Subcutaneous adipose tissue (tissue), 4 donors: ENCODE data around the gene PLG. TPM values are rescaled to one million over a fixed set of nuclear protein-coding genes. Genes with fewer than 3 reads are reported as not detected.

Source experiments
- CTCF ChIP-seq: fragments of 450-650 bp; IDR thresholded peaks from one replicate; pipeline ENCODE4 v1.5.1; 2016; ENCODE audit warnings: low read depth, mild to moderate bottlenecking, control low read depth, antibody characterized with exemption, moderate library complexity
- total RNA-seq, 4 donors: library from RNA; depleted of rRNA; stranded (reverse); fragments of >200 nt; gene quantifications; one replicate each; pipeline ENCODE4 v1.1.0, GENCODE V29; 2016

Gene PLG
- total RNA-seq, 4 donors from 2014 or later = not detected

- no peak for TF ChIP-seq CTCF
Observed at GRCh38 chr6:160692369-160692959, 9.6 kb upstream of the PLG start.

GRCh38 chr6:160697826-160698225 is 4.2 kb upstream of the PLG start:
- no peak for TF ChIP-seq CTCF

- no peak for TF ChIP-seq CTCF
Observed at GRCh38 chr6:160714731-160715316, 12.8 kb downstream of the PLG start.

GRCh38 chr6:160730911-160731310 is 28.9 kb downstream of the PLG start:
- TF ChIP-seq CTCF = no peak

DNA sequence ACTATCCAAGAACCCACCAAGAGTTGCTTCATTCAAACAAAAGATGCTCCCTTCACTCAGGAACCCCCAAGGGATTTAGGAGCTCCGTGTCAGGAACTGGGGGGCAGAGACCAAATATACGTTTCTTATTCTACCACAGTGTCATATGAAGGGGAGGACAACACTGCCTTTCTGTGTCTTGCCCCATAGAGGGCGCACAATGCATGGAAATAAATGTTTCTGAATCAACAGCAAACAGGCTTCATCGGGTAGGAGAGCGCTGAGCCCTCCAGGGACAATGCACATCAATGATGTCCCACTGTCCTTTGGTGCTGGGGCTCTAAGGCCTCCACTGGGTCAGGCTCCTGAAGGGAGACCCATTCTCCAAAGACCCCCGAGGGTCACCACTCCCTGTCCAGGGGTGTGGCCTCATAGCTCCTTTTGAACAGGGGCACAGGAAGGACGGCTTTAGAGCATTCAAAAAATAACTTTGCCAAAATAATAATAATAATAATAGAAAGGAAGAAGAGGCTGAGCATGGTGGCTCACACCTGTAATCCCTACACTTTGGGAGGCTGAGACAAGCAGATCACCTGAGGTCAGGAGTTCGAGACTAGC is 31.1 kb downstream of the PLG start:
- TF ChIP-seq CTCF = no peak

GRCh38 chr6:160734627-160735026 is 32.6 kb downstream of the PLG start:
- no peak for TF ChIP-seq CTCF

DNA sequence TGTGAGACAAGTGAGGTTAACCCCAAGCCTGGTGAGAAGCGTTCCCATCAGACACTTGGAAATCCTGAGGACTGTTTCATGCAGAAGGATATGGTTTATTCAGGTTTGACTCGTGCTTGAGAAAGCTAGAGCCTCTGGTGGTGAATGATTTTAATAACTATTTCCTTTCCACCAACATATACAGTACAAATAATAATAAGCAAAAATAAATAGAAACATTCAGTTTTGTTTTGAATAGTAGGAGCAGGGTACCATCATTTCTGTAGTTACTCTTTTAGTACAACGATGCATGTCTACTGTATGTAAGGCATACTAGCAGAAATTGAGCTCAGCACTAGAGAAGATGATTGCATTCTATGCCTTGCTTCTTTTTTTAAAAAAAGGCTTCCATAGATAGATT is 33.5 kb downstream of the PLG start:
- no peak for TF ChIP-seq CTCF
